Stimulated activated CD8-positive, alpha-beta memory T cell treated with anti-CD3 and anti-CD28 coated beads, Interleukin-7, amount 100 ng/mL, for 24 hours (primary cell): Measurements from ENCODE around the gene GALNT18.

Source experiments
- DNase-seq: peaks from one replicate; pipeline ENCODE4 v3.0.0-alpha.2; 2020; ENCODE audit warnings: low read depth

GALNT18 gene

DNA sequence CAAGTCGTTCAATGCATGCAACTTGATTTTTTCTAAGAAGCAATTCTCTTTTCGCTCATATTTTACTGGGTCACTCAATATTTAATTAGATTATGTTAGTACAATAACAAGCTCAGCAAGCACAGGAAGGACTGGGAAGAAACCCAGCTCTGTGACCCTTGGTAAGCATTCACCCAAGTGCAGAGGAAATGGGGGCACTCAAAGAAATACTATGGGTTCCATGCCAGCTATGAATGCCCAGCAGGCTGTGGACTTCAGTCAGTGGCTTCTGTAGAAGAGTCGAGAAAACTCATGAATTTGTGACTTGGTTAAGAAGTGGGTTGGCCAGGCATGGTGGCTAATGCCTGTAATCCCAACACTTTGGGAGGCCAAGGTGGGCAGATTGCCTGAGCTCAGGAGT lies 123.6 kb downstream of the GALNT18 start:
- DNase-seq: no peak

DNA sequence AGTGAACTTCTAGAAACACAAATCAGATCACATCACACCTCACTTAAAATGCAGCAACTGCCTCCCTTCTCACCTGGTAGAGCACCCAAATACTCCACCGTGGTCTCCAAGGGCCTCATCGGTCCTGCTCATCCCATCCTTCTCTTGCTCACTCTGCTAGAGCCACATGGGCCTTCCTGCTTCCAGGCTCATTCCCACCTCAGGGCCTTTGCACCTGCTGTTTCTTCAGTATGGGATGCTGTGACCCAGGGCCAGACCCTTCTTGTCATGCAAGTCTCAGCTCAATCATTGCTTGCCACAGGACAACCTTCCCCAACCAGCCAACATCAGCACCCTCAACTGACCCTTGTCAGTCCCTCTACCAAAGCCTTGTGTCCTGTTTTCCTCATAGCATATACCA lies 124.9 kb downstream of the GALNT18 start:
- no peak for DNase-seq

DNA sequence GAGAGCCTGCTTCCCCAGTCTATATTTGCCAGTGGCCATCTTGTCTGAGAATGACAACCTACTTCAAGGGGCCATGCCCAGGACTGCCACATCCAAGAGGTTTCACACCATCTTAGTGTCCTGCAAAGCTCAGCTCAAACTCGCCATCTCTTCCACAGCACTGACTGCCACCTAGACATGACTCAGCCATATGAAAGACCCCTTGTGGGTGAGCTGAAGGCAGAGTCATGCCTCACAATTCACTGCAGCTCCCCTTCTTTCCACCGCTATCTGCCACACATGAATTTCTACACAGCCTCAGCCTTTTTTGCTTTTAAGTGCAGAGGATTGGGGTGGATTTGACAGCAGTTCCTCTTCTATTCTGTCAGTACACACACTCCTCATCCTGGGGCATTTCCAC lies 127.5 kb downstream of the GALNT18 start:
- no peak for DNase-seq

DNA sequence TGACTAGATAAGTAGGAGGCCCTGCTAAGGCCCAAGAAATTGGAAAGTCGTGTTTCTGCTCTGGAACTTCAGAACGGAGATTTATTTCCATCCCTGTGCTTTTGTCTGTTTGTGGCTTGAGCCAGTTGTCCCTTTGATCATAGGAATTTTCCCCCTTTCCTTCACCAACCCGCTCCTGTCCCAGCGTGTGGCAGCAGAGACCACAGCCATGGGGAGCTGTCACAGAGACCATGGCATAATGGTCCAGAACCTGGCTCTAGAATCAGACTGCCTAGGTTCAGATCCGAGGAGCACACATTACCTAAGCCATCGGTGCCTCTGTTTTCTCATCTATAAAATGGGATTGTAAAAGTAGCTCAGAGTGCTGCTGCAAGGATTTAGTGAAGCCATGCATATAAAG lies 128.1 kb downstream of the GALNT18 start:
- no peak for DNase-seq

DNA sequence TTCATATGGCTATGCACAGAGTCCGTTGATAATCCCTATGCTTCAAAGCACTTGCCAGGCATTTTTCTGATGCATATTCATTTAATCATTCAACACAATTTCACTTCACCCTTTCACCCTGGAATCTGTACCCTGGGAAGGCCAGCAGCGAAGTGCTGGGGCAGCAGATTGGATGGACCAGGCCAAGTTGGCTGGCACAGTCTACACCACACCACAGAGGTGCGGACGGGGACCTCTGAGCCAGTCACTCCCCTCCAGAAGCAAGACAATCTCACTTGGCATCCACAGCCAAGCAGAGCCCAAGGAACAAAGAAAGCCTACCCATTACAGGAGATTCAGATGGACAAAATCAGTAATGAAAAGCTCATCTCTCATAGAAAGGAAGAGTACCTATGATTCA lies 130.2 kb downstream of the GALNT18 start:
- no peak for DNase-seq

DNA sequence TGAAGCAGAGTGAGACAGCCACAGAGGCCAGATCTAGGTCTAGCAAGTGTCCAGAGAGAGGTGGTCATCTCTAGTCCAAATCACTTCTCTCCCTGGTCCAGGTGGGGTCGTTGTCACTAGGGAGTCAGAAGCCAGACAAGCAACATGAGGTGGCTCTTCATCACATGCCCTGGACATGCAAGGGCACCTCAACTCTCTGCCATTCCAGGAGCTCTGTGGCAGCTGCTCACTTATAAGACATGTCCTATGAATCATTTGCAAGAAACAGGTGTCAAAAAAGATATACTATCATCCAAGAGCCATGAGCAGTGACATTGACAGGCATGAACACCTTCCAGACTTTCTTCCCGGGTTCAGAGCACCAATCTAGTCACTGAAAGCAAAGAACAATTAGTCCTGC lies 130.8 kb downstream of the GALNT18 start:
- DNase-seq: no peak

DNA sequence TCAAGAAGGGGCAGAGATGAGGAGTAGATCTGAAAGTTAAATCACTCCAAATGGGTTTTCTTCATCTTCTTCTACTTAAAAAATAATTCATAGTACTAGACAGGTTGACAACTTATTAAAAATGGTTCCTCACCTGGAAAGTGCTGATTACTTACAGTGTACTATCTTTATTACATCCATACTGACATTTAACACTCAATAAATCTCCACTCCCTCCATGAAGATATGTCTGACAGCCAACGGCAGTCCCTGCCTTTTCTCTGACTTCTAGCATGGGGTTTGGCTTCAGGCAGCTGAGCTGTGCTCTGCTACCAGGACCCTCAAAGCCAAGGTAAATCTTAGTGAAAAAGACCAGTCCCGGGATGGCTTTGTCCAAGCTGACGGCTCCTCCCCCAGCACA lies 135.4 kb downstream of the GALNT18 start:
- no peak for DNase-seq

DNA sequence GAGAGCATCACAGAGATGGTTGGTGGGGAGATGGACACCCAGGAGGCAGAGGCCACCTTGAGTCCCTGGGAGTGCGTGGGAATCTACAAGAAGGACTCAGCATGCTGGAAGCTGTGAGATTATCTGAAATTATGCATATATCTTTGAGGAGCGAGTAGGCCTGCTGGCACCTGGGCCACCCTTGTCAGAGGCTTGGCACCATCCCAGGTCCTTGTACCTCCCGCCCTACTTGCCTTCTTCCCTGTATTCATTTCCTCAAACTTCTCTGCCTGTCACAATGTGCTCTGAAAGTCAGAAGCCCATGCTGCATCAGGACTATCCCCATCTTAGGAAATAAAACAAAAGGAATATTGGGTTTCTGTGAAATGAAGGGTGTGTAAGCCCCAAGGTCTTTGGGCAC lies 135.8 kb downstream of the GALNT18 start:
- no peak for DNase-seq

DNA sequence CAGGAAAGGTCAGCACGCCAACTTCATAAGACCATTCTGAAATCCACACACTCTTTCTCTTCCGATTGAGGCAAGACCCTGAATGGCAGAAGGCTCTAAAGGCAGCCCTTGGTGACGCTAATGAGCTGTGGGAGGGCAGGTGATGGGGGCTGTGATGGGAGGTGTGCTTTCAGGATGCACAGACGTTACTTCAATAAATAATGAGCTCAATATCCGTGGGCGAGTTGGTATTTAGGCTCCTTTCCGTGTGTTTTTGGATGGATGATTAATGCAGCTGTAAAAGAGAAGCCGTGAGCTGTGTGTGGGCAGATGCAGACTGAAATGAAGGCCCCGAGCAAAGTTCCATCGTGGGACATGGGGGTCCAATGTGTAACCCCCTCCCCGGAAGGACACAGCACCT lies 138.2 kb downstream of the GALNT18 start:
- DNase-seq: no peak

DNA sequence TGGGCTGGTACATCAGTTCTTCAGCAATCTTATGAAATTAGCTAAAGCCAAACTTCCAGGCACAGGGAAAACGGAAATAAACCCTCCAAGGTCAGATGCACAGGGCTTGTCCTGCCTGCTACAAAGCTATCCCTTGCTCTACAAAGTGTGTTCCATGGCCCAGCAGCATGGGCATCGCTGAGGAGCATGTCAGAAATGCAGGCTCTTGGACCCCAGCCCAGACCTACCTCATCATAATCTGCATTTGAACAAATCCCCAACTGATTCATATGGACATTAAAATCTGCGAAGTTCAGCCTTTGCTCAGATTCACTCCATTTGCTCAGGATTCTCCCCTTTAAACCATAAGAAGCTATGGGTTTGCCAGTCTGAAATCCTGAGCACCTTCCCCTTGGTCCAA lies 139.1 kb downstream of the GALNT18 start:
- no peak for DNase-seq

DNA sequence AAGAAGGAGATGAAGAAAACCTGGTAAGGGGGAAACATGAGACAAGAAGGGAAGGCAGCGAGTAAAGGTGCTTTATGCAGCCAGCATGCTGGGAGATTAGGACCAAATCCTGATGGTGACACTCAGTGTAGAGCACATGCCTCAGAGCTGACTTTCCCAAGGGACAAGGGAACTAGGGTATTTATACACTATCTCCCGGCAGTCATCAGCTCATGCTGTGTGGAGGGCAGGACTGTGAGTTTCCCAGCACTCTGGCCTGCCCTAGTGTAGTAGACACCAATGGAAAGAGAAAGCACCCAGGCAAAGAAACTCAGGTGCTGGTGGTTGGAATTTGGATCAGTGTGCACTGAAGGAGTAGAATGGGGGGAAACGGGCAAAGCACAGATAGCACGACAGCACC lies 140.4 kb downstream of the GALNT18 start:
- no peak for DNase-seq

DNA sequence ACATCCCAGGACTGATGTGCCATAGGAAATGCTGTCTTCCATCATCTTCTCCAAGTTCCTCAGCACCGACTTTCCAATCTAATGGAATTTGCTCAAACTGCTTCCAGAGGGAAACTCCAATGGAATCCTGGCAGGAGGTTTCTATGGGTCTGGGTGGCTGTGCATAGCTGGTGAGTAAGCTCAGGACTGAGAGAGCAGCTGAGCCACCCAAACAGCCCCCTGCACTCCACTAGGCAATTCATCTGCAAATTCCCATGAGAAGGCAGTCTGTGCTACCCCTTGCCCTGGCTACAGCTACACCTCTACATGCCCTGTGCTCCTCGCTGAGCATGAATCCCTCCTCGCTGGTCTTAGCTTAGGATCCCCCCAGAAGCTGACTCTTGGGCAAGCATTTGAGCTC lies 140.8 kb downstream of the GALNT18 start:
- DNase-seq: no peak

DNA sequence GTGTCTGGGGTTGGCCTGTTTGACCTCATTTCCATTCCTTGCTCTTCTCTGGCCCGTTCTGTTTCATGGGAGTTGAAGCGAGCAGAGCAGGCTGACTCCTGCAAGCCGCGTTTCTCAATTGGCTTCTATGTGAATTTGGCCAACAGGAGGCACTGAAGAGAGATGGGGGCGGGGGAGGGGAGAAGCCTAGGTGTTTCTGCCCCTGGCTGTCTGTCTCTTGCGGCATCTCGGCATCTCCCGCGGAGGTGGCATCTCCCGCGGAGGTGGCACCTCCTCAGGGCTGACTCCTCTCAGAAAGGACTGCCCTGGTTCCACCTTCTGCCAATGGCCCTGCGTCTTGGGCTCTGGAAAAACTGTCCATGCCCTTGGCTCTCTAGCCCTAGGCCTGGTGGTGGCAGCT lies 143.1 kb downstream of the GALNT18 start:
- DNase-seq: no peak

DNA sequence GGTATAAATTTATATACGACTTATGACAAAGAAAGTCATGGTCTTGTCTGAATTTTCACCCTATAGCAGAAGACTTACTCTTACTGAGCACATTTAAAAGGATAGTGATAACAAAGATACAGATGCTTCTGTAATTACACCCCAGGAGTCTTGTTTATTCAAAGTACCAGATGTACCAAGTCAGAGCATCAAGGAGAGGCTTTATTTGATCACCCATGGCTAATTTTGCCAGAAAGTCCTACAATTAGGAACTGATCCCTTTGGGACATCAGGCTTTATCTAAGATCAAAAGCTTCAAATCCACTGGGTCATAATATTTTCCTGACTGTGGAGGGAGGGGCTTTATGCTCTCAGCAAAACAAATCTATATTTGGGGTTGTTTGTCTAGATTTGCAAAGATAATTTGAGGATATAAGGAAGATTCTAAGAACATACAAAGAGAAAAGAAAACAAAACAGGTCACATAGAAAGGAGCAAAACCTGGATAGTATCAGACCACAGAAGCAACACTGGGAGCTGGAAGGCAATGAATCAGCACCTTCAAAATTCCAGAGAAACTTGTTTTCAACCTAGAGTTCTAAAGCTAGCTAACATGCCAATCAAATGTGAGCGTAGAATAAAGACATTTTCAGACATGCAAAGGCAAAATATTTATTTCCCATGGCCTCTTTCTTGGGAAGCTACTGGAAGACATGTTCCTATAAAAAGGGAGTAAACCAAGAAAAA lies 143.9 kb downstream of the GALNT18 start:
- no peak for DNase-seq

DNA sequence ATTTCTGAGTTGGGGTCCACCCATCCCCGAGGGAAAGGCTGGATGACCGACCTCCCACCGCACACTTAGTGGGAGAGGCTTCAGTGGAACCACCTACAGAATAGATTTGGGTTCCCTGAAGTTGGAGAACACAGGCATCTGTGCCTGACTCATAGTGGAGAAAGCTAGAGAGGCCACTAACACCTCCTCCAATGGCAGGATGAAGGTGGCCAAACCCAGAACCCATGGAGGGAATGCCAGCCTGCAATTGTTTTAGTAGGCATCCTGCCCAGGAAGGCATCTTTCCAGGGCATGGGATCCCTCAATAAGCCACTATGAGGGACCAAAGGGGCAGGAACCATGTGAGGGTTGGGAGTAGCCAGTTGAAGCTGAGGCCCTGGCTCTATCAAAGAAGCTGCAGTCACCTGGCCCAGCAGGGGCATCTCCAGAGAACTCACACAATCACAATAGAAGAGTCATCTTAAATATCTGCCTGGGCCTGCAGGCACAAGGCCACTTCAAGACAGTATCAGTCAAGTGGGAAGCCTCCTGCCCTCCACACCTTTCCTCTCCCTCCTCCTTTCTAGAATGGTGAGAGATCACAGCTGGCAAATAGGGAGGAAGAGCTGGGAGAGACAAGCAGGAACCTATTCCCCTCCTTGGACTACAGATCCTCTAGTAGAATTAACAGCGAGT lies 144.7 kb downstream of the GALNT18 start:
- no peak for DNase-seq

DNA sequence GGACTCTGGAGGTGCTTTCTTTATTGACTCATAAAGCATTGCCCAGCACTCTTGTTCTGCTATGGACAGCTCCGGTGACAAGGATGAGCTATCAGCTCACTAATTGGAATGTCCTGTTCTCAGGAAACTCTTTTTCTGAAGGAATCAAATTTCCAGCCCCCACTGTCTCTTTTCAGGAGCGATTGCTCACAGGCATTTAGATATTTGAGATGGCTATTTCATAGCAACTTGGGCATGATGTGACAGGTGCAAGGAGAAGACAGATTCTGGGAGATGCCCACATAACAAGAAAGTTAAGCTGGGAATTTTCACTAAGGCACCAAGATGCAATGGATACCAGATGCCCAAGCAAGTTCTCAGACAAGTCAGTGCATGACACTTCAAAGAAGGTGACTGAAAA lies 145.3 kb downstream of the GALNT18 start:
- DNase-seq: no peak

DNA sequence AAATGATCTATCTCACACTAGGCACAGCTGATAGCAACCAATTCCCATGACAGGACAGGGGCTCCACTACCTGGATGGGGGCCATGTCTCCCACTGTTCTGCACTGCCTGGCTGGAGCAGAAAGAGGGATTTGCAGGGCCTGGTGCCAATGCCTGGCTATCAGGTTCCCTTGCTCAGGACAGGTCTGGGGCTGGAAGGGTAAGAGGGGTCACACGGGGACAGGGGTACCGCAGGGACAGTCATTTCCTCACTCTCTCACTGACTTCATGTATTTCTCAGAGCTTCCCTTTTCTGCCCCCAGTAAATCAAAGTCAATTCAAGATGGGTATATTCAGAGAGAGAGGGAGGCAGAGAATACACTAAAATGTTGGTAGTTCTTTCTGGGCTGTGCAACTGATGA lies 149.7 kb downstream of the GALNT18 start:
- no peak for DNase-seq

DNA sequence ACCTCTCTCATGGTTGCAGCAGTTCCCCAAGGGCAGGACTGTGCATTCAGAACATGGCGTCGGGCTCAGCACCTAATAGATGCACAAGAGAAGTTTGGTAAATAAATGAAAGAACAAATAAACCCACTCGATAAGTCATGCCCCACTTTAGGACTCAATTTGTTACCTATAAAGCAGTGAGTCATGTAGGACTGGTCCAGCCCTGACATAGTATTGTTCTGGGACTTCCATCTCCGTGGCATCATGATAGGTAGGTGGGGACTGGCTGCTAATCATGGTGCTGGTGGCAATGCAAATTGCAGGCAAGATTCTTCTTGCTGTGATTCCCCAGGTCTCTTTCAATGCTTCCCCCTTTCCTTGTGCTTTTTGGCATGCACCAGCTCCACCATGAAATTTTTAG lies 150.6 kb downstream of the GALNT18 start:
- no peak for DNase-seq

DNA sequence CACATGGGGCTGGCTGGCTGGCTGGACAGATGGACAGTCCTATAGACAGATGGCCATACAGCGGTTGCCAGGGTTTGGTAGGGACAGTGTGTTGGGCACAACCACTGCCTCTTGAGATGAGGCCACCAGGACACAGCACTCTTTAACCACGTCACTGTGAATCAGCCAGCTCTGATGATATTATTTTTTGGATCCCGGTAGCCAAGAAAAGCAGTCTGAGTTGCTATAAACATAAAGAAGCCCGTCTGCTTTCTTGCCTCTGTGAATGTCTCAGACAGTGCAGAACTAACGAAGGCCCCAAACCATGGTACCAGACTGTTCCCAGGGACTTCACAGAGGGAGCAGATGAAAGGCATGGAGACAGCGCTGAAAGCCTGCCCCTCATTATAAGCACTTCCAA lies 152.9 kb downstream of the GALNT18 start:
- no peak for DNase-seq

DNA sequence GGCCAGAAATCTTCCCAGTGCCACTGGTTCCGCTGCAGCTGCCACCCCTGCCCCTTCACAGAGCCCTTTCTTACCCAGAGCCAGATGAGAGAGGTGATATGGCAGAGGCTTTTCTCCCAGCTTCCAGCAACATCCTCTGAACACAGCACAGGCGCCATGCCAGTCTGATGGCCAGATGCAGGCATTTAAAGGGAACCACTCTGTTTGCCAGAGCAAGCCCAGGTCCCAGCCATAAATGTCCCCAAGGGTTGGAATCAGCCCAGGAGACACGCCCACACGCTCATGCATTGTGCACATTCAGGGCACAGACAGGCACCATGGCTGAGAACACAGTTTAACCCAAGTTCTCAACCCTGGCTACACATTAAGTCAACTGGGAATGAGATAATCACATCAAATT lies 154.5 kb downstream of the GALNT18 start:
- no peak for DNase-seq

DNA sequence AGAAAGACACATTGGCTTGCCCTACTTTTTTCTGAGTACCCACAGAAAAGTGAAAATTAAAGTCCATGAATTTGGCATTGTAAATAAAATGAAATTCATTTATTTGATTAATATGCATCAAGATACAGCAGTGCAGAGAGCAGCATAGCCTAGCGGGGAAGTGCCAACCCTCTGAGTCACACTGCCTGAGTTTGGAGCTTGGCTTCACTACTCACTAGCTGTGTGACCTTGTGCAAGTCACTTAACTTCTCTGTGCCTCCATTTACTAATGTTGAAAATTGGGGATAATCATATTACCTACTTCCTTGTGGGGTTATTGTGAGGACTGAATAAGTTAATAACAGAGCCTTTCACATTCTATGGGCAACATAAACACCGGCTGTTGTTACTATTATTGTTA lies 157.2 kb downstream of the GALNT18 start:
- DNase-seq: no peak

DNA sequence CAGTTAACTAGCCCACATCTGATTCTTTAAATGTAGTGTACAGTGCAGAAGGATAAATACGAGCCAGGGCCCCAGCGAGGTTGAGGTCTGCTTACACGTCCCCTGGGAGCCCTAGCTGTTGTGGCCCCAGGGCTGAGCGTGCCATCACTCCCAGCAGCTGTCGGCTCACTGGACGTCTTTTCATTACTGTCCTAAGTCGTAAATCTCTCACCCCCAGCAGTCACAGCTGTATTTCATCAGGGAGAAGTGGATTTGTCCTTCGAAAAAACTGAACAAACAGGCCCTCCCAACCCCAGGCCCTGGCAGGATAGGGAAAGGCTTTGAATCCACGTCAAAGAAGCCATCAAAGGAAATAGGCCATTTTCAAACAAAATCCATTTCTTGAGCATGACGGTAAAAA lies 158.4 kb downstream of the GALNT18 start:
- no peak for DNase-seq

DNA sequence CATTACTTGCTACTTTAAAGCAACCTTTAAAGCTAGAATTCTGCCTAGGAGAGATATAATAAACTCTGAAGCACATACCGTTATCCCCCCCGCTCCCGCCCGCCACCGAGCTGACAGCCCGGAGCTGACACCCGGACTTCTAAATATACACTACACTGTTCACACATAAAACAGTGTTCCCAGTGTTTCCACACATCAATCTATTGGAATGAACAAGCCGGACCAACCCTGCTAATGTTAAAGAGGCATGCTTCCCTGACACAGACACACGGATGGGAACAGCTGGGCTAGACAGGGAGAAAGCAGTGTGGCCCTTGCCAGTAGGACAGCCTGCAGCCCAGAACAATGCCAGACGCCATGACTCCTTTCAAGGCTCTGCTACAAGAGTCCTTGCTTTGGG lies 160.3 kb downstream of the GALNT18 start:
- DNase-seq: no peak

DNA sequence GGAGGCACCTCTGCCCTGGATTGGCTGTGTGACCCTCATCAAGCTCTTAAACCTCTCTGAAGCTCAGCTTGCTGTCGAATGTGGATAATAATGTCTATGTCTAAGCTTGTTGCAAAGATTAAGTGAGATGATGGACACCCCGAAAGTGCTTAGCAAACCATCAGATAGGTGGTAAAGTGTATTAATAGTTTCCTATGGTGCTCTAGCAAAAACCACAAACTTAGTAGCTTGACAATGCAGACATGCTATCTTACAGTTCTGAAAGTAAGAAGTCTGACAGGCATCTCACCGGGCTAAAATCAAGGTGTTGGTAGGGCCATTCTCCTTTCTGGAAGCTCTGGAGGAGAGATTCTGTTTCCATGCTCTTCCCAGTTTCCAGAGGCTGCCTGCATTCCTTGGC lies 162.2 kb downstream of the GALNT18 start:
- no peak for DNase-seq
